ENCODE measurements around the gene SLC2A11. TPM values are rescaled to one million over a fixed set of nuclear protein-coding genes. Genes with fewer than 3 reads are reported as not detected.

The SLC2A11 gene
- total and polyA plus RNA-seq, 10 of the 15 experiments (the other 5 are each of a cell fraction or from before 2014, with no cell fraction given): 0.98 to 18.3 (median 8.6) TPM

DNA sequence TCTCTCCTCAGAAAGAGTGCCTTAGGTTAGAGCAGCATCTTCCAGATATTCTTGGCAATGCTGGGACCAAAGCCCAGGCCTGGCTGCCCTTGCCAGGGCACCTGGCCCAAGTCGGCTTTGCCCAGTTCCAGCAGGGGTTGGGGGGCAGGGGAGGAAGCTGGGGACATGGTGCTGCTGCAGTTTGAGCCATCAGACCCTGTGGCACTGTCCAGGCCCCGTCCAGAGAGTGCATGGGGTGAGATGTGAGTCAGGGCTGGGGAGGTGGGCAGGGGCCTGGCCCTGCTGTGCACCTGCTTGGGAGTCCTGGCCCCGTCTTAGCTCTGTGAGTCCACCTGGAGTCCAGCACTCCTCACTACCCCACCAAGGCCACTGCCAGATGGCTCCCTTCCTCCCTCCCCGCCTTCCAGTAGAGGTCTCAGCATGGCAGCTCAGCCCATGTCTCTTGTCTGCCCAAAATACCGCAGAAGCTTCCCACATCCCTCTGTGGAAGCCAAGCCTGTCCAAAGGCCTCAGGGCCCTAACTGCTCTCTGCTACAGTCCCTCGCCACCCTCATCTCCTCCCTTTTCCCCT lies 35.5 kb upstream of the SLC2A11 start (continued):
- TF ChIP-seq, protein P1, sequence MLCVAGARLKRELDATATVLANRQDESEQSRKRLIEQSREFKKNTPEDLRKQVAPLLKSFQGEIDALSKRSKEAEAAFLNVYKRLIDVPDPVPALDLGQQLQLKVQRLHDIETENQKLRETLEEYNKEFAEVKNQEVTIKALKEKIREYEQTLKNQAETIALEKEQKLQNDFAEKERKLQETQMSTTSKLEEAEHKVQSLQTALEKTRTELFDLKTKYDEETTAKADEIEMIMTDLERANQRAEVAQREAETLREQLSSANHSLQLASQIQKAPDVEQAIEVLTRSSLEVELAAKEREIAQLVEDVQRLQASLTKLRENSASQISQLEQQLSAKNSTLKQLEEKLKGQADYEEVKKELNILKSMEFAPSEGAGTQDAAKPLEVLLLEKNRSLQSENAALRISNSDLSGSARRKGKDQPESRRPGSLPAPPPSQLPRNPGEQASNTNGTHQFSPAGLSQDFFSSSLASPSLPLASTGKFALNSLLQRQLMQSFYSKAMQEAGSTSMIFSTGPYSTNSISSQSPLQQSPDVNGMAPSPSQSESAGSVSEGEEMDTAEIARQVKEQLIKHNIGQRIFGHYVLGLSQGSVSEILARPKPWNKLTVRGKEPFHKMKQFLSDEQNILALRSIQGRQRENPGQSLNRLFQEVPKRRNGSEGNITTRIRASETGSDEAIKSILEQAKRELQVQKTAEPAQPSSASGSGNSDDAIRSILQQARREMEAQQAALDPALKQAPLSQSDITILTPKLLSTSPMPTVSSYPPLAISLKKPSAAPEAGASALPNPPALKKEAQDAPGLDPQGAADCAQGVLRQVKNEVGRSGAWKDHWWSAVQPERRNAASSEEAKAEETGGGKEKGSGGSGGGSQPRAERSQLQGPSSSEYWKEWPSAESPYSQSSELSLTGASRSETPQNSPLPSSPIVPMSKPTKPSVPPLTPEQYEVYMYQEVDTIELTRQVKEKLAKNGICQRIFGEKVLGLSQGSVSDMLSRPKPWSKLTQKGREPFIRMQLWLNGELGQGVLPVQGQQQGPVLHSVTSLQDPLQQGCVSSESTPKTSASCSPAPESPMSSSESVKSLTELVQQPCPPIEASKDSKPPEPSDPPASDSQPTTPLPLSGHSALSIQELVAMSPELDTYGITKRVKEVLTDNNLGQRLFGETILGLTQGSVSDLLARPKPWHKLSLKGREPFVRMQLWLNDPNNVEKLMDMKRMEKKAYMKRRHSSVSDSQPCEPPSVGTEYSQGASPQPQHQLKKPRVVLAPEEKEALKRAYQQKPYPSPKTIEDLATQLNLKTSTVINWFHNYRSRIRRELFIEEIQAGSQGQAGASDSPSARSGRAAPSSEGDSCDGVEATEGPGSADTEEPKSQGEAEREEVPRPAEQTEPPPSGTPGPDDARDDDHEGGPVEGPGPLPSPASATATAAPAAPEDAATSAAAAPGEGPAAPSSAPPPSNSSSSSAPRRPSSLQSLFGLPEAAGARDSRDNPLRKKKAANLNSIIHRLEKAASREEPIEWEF (IDR thresholded peaks at IDR 0.05; ENCODE audit: insufficient replicate concordance, low read depth, low read length): no peak
- no peak for TF ChIP-seq SRF (IDR thresholded peaks at IDR 0.05; ENCODE audit: low read depth in 2 of 2, low read length in 2 of 2)

DNA sequence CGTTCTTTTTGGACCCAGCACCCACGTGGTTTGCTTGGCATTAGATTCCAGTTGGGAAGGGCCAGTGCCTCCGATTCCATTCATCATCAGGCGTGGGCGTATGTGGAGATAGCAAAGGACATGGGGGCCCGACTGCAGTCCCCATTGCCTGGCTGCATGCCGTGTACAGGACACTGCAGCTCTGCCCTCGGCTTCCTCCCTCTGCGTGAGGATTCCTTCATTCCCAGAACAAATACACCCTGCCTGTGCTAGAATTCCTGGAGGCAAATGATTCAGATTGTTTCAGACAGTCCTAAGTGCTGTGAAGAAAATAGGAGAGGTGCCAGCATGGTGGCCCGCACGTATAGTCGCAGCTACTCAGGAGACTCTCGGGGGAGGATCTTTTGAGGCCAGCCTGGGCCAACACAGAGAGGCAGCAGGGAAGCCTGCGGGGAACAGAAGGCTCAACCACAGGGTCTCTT lies 34.3 kb upstream of the SLC2A11 start:
- H2AFZ ChIP-seq (ENCODE audit: control insufficient read depth, low read depth, low read length): no peak overlapping the region
- H4K20me1 ChIP-seq (ENCODE audit: control insufficient read depth, insufficient read depth): no peaks in the 10 kb centered on the region; the same call in 1 of the 2 replicates
- SMC1A ChIA-PET (ENCODE audit: uncharacterized antibody, unreplicated experiment): interaction anchor here (1.2 kb wide), 2 partner anchors 25 to 45 kb away, joined by 4 read pairs; no protein-coding TSS in a partner anchor
- BruUV-seq (replicated peaks): no TSS peak
- WGBS (ENCODE audit: insufficient coverage, insufficient replicate concordance, low lambda C conversion rate, missing lambda C conversion rate): 89% methylated on average over 14 of the region's 14 CpGs
- no peak overlapping the region for H3K4me2 ChIP-seq (ENCODE audit: control insufficient read depth, insufficient read depth)
- no peak overlapping the region for H3K27ac ChIP-seq (ENCODE audit: control insufficient read depth, insufficient read depth)
- H3K9me3 ChIP-seq (replicated peaks; ENCODE audit: control insufficient read depth, insufficient read depth, low read length): no peaks in the 10 kb centered on the region
- H3K27me3 ChIP-seq (replicated peaks in 1 of 2; ENCODE audit: control insufficient read depth in 2 of 2, insufficient read depth in 2 of 2, low read length in 1 of 2): no peaks in the 10 kb centered on the region
- peaks cover 3% of the 10 kb centered on the region for H3K4me1 ChIP-seq (ENCODE audit: control insufficient read depth, insufficient read depth, low read length)
- no peaks in the 10 kb centered on the region for H3K79me2 ChIP-seq (ENCODE audit: control insufficient read depth, insufficient read depth, low read length)
- FAIRE-seq (no peak), DNase-seq (ENCODE audit: low read depth, low spot score) (no peak), ATAC-seq (no peak)
- TF ChIP-seq POLR2A (IDR thresholded peaks at IDR 0.05; ENCODE audit: low read depth, low read length) (no peak), NBN (IDR thresholded peaks at IDR 0.05) (no peak), PML (IDR thresholded peaks at IDR 0.05; ENCODE audit: low read length) (no peak), SUZ12 (IDR thresholded peaks at IDR 0.05; ENCODE audit: unreplicated experiment) (no peak), GATAD2B (conservative IDR thresholded peaks at IDR 0.05; ENCODE audit: low read depth) (no peak), NR2F1 (conservative IDR thresholded peaks at IDR 0.05) (no peak)
- TF ChIP-seq, protein P2, sequence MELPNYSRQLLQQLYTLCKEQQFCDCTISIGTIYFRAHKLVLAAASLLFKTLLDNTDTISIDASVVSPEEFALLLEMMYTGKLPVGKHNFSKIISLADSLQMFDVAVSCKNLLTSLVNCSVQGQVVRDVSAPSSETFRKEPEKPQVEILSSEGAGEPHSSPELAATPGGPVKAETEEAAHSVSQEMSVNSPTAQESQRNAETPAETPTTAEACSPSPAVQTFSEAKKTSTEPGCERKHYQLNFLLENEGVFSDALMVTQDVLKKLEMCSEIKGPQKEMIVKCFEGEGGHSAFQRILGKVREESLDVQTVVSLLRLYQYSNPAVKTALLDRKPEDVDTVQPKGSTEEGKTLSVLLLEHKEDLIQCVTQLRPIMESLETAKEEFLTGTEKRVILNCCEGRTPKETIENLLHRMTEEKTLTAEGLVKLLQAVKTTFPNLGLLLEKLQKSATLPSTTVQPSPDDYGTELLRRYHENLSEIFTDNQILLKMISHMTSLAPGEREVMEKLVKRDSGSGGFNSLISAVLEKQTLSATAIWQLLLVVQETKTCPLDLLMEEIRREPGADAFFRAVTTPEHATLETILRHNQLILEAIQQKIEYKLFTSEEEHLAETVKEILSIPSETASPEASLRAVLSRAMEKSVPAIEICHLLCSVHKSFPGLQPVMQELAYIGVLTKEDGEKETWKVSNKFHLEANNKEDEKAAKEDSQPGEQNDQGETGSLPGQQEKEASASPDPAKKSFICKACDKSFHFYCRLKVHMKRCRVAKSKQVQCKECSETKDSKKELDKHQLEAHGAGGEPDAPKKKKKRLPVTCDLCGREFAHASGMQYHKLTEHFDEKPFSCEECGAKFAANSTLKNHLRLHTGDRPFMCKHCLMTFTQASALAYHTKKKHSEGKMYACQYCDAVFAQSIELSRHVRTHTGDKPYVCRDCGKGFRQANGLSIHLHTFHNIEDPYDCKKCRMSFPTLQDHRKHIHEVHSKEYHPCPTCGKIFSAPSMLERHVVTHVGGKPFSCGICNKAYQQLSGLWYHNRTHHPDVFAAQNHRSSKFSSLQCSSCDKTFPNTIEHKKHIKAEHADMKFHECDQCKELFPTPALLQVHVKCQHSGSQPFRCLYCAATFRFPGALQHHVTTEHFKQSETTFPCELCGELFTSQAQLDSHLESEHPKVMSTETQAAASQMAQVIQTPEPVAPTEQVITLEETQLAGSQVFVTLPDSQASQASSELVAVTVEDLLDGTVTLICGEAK (IDR thresholded peaks at IDR 0.05; ENCODE audit: borderline replicate concordance): no peak
- intact Hi-C loops (cut with micrococcal nuclease; ENCODE audit: unreplicated experiment): no loop called here
- RAD21 ChIA-PET (ENCODE audit: unreplicated experiment): no interaction called here
- H3K9ac ChIP-seq (ENCODE audit: control insufficient read depth, insufficient read depth, low read length): no peak overlapping the region
- no peak overlapping the region for H3K4me3 ChIP-seq
- peaks cover 38 to 53% of the 10 kb centered on the region in 2 experiments for H3K36me3 ChIP-seq (ENCODE audit: control insufficient read depth in 2 of 2, insufficient read depth in 2 of 2, low read length in 1 of 2)
- POLR2A ChIA-PET: interaction anchor here (1.4 kb wide), 1 partner anchor 11 kb away, joined by 4 read pairs; no protein-coding TSS in a partner anchor
- CTCF ChIA-PET: no interaction called here
- in situ Hi-C loops (cut with MboI): no loop called here

All from GM12878 (cell line).